Occipital lobe (tissue), 2 donors: ENCODE results near the gene NEURL1. TPM values are rescaled to one million over a fixed set of nuclear protein-coding genes. Genes with fewer than 3 reads are reported as not detected.
"Not testable (repeated sequence)": the region's sequence is repeated elsewhere in the genome, so short reads cannot be mapped to it uniquely, and the experiment has no call there.

Experiments used
- DNase-seq: peaks from one replicate; lab custom pipeline; 2025; lab: John Stamatoyannopoulos, UW
- total RNA-seq: library from RNA; depleted of rRNA; stranded (reverse); fragments of >200 nt; gene quantifications from one replicate; pipeline ENCODE4 v1.2.3, GENCODE V29; 2014

NEURL1 gene
- total RNA-seq, 1 donor from 2014 or later = 25.1 TPM

DNA sequence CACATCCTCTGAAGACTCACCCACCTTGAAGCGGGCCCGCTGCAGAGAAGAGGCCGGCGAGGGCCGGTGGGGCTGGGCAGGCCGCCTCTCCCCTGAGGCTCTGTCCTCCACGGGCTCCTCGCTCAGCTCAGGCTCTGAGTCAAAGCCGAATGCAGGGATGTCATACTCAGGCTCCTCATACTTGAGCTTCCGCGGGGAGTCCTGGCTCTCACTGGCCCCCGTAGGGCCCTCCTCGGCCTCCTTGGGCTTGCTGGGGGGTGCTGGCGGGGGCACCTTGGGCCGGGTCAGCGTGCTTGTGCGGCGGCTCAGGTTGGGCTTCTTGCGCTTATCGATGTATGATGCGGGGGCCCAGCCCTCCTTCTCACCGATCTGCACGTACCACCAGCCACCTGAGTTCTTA lies 109.9 kb downstream of the NEURL1 start:
- no peak for DNase-seq

DNA sequence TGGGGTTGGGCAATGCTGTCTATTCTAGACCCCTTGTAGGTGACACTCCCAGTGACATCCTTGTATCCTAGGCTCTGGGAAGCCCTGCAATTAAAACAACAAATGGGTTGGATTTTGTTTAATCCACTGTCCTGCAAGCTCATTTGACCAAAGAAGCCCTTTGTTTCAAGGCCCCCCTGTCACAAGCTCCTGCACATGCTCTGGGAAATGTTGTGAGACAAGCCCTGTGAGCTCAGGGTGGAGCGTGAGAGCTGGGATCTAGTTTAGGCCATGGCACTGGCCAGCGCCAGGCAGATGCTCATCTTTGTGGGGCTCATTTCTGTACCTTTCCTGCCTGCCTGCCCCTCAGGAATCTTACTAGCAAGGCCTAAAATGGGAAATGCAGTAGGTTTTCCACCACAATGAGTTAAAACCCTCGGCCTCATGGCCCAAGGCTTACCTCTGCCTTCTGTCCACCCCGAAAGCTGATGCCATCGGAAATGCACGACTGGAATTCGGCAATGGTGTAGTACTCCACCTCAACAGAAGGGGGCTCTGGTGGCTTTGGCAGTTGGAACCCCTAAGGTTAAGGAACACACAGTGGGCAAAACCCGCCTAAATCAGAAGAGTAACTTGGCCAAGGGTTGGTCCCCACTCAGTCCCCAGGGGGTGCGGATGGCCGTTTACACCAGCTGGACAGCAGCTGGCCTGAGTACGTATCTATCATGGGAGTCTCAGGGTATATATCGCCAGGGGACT lies 112.0 kb downstream of the NEURL1 start:
- no peak for DNase-seq

DNA sequence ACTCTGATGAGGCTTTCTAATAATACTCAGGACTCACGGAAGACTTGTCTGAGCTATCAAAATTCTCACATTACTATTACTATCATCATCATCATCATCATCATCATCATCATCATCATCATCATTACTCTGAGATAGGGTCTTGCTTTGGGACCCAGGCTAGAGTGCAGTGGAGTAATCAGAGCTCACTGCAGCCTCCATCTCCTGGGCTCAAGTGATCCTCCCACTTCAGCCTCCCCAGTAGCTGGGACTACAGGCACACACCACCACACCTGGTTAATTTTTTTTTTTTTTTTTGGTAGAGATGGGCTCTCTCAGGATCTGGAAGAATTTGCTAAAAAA lies 112.6 kb downstream of the NEURL1 start:
- not testable (repeated sequence) for DNase-seq

DNA sequence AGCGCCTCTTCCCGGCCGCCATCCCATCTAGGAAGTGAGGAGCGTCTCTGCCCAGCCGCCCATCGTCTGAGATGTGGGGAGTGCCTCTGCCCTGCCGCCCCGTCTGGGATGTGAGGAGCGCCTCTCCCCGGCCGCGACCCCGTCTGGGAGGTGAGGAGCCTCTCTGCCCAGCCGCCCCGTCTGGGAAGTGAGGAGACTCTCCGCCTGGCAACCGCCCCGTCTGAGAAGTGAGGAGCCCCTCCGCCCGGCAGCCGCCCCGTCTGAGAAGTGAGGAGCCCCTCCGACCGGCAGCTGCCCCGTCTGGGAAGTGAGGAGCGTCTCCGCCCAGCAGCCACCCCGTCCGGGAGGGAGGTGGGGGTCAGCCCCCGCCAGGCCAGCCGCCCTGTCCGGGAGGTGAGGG lies 113.5 kb downstream of the NEURL1 start:
- not testable (repeated sequence) for DNase-seq

DNA sequence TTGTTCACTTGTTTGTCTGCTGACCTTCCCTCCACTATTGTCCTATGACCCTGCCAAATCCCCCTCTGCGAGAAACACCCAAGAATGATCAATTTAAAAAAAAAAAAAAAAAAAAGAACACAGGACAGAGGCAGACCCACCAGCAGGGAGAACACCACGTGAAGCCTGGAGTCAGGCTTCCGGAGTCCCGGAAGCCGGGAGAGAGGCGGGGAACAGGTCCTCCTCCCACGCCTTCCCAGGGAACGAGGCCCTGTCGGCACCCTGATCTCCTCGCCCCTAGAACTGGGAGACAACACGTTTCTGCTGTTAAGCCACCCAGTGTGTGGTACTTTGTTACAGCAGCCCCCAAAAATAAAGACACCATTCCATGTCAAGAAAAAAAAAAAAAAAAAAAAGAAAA lies 114.6 kb downstream of the NEURL1 start:
- DNase-seq = not testable (repeated sequence)

DNA sequence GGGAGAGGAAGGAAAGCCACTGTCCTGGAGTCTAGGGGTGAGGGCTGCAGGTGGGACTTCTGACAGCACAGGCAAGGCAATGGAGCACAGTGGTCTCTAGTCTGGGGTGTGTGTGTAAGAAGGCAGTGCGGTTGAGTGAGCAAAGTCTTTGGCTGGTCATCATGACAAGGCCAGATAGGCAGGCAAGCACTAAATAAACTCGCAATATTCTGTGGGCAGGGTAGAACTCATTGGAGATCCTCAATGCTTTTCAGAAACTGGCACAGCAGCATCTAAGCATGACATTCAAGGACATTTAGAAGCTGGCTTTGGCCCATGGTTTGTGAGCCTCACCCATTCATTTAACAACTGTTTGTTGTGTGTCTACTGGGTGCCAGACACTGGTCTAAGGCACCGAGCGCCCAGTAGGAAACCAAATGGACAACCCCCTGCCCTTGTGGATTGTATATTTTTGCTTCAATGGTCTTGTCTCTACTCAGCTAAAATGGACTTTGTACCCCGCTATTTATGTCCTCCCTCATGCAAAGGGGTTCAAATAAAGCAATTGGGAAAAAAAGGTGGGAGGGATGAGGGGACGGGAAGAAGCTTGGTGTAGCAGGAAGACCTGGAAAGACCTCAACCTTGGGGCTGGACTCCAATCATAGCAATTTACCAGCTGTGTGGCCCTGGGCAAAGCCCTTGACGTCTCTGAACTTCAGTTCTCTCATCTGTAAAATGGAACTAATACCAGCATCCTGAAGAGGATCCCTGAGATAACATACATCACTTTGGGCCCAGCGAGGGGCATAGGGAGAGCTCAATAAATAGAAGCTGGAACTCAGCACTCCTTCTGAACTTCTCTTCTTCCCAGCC lies 116.0 kb downstream of the NEURL1 start:
- no peak for DNase-seq

DNA sequence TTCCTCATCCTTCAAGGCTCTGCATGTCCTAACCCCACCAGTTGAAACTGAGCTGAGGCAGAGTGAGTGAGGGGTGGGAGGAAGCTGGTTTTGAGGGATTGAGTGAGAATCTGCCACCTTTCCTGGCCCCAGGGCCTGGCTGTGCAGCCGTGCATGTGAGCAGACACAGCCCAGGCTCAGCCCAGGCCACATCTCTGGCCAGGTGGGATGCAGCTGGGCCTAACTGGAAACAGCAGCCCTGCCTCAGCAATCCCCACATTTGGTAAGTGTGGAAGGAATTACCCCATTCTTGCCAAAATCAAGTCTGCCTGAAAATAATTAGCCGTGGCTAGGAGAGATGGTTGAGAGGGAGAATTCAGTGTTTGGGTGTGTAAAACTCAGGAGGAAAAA lies 116.6 kb downstream of the NEURL1 start:
- DNase-seq = no peak

DNA sequence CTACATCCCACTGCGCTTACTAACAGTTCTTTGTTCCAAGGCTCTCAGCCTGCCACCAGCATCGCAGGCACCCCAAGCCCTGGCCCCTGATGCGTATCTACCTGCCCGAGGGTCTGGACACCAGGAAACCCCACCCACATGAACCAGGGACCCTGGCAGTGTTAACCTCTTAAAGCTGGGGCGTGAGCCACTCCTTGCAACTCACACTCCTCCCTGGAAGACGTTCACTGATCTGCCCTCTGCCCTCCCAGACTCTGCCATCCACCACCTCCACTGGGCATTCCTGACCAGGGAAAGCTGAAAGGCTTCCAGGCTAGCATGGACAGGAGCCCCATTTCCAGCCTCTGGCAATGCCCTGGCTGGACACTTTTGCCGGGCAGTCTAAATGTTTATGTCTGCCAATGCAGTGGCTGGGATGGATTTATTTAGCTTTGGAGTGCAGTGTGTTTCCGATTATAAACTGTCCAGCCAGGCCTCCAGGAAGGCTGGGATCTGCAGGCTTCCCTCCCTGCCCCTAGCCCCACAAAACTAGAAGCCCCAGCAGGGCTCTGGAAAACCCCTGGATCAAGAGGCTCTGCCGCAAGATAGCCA lies 117.5 kb downstream of the NEURL1 start:
- no peak for DNase-seq

DNA sequence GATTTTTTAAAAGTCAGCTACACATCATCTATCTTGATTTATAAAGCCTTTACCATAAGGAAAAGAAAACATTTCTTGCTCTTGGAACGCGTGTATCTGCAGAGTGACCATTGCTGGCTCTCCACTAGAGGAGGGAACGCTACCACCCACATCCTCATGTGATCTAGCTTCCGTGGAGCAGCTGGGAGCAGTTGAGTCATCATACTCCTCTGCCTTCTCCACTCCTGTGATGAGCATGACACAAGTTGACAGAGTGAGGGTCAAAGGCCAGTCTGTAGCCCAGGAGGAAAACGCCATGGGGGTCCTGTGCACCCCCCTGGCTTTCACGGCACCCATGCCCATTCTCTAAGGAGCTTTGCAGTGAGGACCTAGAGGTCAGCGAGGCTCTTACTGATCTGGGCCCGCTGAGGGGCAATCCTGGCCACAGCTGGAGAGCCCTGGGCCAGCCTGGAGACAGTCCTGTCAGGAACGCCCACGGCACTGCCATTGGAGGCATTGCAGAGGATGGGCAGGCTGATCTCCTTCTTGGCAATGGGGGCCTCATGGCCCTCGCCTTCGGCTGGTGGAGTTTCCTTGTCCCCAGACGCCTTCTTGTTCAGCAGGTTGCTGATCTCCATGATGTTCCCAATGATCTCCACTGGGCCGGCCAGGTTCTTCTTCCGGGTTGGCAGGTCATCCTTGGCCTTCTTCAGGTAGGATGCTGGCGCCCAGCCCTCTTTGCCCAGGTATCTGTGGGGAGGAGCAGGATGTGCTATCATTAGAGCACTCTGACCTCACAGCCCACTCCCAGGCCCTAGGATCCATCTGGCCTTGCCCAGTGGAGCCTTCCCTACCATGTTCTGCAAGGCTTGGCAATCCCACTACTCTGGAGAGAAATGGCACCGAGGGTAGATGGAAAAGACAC lies 119.2 kb downstream of the NEURL1 start:
- DNase-seq = peak; percentile 67

DNA sequence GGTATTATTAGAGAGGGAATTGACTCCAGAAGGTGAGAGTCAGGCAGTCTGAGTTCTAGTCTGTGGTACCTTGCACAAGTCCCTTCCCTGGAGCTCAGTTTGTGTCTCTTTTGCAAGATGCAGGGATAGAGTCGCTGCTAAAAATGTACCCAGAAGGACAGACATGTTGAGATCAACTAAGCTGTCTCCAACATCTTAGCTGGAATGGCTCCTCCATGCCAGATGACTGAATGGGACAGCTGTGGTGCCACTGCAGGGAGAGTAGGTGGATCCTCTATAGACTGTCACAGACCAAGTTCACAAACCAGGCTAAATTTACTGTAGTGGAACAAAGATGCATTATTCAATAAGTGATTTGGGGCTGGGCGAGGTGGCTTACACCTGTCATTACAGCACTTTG lies 120.1 kb downstream of the NEURL1 start:
- DNase-seq = no peak

DNA sequence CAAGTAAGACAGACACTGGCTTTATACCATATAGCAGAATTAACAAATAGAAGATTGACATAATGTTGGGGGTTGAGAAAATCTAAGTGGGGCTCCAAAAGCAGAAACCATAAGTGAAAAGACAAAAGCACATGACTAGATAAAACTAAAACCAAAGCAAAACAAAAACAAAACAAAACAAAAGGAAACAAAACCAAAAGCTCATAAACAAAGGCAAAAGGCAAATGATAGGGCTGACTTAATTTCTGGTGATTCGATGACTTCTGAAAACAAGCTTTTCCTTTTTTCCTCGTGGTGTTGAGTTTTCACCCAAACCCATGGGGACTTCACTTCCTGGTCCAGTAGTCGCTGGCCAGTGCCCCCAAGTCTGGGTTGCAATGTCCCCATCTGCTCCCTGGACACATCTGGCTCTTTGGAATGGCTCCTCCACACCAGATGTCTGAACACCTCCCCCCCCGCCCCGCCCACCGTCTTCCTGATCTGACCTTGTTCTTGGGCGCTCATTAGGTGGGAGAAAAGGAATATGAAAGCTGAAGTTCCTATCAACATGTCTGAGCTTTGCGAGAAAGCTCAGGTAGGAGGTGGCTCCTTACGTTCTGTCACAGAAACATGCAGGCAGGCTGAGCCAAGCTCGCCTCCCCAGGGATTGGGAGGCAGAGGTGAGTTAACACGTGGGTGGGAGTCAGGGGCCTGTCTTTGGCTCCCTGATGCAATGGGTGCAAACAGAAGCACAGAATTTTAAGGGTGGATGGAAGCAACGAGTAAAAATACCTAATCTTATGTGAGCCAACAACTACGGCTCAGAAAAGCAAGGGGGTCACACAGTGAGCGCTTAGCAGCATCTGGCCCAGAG lies 121.0 kb downstream of the NEURL1 start:
- DNase-seq = no peak

DNA sequence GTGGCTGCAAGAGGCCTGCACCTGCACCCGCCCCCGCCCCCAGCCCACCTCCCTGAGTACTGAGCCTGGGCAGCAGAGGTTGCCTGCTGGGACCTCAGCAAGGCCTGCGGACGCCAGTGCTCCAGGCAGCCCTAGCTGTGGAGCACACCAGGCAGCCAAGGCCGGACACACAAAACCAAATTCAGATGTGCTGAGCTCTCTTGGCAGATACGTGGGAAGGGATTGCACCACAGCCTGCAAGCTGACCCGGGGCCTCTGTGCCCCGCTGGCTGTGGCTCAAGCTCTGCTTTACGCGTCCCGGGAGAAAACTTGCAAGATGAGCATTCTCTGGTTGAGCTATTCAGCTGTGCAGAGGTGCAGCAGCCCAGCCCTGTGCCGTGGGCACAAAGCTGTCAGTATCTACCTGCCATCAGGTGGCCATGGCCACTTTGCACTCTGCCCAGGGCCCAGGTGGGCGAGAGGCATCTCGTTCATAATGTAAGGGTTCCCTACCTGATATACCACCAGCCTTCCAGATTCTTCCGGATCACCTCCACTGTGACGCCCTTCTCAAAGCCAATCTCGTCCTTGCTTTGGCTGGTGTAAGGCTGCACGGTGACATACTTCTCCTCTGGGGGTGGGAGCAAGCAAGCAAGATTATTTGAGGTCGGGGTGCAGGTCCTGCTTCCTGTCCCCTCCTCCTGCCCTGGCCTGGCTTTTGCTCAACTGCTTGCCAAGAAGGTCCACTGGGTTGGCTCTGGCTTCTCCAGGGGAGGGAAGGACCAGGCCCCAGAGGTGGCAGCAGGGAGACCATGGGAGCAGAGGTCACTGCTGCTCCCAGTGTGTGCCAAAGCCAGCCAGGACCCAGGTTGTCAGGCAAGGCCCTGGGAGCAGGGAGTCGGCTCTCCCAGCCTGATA lies 123.4 kb downstream of the NEURL1 start:
- no peak for DNase-seq

DNA sequence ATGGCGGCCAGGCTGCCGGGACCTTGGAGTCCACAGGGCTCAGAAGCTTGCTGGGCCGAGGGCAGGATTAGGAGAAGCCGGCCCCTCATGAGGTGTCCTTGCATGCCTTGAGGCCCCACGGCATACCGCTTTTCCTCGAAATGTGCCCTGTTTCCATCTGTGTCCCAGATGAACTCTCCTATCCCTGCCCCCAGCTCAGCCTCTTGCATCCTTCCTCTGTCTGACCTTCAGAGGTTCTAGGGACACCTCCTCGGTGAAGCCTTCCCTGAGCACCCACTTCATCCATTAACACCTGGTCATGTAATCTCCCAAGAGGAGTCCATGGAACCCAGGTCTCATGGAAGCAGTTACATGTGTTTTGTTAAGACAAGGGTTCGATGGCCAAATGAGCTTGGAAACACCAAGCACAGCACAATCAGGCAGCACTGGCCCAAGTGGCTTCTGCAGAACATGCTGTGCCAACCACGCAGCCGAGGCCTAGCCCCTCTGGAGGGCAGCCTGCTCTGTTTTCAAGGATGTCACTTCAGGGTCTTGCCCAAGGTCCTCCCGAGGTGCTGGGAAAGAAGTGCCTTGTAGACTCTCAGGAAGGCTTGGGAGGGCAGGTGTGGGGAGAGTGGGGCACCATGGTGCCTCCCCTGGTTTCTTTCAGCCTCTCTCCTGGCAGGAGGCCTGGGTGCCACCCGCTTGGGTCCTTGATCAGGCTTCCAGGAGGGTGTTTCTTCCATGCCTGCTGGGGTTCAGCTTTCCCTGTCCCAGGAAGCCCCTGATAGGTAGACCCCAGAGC lies 124.3 kb downstream of the NEURL1 start:
- no peak for DNase-seq

DNA sequence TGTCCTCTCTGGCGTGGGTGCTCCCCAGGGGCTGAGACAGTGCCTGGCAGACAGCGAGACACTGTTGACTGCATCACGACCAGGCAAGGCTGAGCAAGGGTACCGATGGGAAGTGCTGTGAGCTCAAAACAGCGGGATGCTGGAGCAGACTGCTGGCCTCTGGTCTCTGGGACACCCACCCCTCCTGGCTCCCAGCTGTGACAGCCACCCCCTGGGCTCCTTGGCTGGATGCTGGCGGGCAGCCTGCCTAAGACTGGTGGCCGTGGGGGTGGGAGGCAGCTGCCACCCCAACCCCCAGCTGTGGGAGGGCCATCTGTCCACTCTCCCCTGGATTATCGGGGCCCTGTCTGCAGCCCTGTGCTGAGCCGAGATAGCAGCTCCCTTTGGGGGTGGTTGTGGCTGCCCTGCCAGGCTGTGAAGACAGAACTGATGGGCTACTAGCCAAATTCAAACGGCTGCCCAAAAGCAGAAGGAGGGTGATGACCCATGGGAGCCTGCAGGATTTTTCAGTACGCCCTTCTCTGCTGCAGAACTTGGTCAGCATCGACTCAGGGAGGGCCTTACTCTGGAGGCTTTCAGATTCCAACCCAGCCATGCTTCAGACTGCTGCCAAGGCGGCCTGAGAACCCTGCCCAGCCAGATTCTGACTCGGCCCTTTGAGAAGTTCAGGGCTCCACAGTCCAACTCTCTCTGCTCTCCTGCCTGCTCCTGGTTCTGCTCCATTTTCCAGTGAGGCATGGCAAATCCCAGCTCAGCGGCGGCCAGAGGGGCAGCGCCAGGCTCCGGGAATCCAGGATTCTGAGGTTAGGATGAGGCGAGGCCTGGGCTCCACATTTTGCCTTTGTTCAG lies 125.3 kb downstream of the NEURL1 start:
- DNase-seq = no peak

DNA sequence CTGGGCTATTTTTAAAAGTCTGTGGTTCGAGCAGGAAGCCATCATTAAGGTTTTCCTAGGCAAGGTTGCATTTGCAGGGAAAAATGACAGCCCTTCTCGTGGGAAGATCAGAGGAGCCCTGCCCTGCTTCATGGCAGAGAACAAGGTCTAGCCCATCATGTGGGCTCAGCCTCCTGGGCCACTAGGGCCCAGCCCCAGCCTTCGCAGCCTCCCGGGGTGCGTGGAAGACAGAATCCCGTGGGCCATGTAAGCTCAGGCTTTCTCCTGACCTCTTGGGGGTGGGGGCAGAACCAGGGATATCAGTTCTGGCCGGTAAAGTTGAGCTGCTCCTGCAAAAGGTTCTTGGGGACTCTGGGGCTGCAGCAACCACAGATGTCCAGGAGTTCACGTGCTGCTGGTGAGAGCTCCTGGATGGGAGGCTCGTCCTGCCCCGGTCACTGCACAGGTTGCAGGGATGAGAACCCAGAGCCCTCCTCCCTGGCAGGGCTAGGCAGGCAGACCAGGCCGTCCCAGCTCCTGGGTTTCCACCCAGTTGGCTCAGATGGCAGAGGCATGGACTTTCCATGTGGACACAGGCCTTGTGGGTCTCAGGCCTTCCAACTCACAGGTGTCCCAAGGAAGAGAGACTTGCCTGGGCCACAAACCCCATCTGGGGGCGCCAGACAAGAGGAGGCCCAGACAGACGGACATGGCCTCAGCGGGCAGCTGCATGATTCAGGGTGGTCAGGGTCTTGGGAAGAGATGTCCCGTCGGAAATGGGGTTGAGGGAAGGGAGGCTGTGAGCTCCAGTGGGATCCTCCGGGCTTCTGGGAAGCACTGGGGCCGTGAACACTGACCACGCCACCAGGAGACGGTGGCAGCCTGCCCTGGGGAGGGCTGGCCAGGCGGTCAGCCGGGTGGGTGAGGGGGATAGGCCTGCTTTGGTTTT lies 126.2 kb downstream of the NEURL1 start:
- no peak for DNase-seq

DNA sequence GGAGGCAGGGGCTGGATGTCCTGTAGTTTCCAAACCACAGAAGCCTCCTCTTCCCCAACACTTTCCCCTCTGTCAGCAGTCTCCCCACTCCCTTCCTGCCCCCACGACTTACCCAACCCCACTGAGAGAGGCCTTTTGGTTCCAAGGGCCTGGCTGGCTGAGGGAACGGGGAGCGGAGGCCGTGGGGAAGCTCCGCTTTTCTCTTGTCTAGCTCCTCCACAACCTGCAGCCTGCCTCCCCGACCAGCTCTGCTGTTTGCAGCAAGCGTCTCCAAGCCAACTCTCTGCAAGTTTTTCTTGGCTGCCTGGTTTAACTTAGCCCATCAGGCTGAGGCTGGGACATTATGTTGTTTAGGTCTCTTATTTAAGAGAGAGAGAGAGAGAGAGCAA lies 126.8 kb downstream of the NEURL1 start:
- DNase-seq = no peak
